Gastrocnemius medialis (tissue), 4 donors: ENCODE results near the gene PCLO.

ENCODE experiments used
- CTCF ChIP-seq, 5 experiments: fragments of 450-650 bp in 3 of 5; fragments of 200-600 bp in 2 of 5; sonication (generic) in 2 of 5; IDR thresholded peaks in 4 of 5; conservative IDR thresholded peaks in 1 of 5; 1 replicate in 4 of 5; 2 replicates in 1 of 5; pipeline ENCODE4 v1.5.1; 2016 to 2019; ENCODE audit warnings: antibody characterized with exemption in 5 of 5, mild to moderate bottlenecking in 3 of 5, moderate library complexity in 3 of 5
- POLR2A ChIP-seq, 2 donors: fragments of 450-650 bp; IDR thresholded peaks; one replicate each; pipeline ENCODE4 v1.6.1; 2017; ENCODE audit warnings: antibody characterized with exemption in 2 of 2, mild to moderate bottlenecking in 2 of 2, moderate library complexity in 2 of 2

GRCh38 chr7:82961240-82961639 is 201.4 kb downstream of the PCLO start:
- TF ChIP-seq CTCF (IDR thresholded peaks at IDR 0.05 in 4 of 5, conservative IDR thresholded peaks at IDR 0.05 in 1 of 5) (no peak), POLR2A (IDR thresholded peaks at IDR 0.05) (no peak)
